Measurements from ENCODE around the gene ITGA11. TPM values are rescaled to one million over a fixed set of nuclear protein-coding genes. Genes with fewer than 3 reads are reported as not detected.

The ITGA11 gene
- total RNA-seq, 1 donor from 2014 or later: 0.53 TPM

- TF ChIP-seq, protein P1, sequence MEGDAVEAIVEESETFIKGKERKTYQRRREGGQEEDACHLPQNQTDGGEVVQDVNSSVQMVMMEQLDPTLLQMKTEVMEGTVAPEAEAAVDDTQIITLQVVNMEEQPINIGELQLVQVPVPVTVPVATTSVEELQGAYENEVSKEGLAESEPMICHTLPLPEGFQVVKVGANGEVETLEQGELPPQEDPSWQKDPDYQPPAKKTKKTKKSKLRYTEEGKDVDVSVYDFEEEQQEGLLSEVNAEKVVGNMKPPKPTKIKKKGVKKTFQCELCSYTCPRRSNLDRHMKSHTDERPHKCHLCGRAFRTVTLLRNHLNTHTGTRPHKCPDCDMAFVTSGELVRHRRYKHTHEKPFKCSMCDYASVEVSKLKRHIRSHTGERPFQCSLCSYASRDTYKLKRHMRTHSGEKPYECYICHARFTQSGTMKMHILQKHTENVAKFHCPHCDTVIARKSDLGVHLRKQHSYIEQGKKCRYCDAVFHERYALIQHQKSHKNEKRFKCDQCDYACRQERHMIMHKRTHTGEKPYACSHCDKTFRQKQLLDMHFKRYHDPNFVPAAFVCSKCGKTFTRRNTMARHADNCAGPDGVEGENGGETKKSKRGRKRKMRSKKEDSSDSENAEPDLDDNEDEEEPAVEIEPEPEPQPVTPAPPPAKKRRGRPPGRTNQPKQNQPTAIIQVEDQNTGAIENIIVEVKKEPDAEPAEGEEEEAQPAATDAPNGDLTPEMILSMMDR (IDR thresholded peaks at IDR 0.05; ENCODE audit: insufficient read depth, low read length, severe bottlenecking): no peak
- no peak overlapping the region for H3K4me3 ChIP-seq (ENCODE audit: low read depth, low read length)
- H3K36me3 ChIP-seq (ENCODE audit: control insufficient read depth, insufficient read depth, low read length): no peaks in the 10 kb centered on the region
- DNase-seq (ENCODE audit: low read depth): no peak
- peaks cover 2% of the 10 kb centered on the region for H3K27me3 ChIP-seq (ENCODE audit: control insufficient read depth, insufficient read depth, low read length)
- FAIRE-seq: peak; percentile 70
These were observed 26.3 kb downstream of the ITGA11 start for GRCh38 chr15:68405378-68406250.

DNA sequence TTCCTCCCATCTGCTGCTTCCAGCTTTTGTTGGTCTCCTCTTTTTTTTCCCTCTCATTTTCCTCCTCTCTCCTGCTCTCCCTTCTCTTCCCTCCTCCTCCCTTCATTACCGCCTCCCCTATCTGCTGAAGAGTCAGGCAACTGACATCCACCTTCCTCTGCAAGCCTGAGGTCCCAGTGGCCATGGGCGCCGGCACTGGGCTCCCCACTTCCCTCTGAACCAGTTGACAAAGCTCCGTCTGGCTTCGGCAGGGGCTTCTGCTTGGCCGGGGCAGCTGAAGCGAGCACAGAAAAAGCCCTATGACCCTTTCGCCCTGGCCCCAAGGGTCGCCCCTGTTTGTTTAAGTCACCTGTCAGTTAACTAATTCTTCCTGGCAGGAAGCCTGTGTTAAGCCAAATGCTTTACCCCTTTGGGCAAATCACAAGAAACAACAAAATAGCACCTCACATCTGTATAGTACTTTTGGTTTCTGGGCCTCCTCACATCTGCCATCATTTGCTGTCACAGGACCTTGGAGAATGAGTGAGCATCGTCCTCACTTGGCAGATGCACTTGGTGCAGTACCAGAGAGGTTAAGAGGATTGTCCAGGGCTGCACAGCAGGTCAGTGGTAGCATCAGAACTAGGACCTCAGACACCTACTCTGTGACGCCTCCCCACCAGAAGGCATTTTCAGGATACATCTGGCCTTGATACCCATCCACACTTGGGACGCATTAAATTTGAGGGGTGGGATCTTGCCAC lies 27.7 kb downstream of the ITGA11 start:
- no peak for FAIRE-seq
- Histone ChIP-seq H3K27me3 (ENCODE audit: control insufficient read depth, insufficient read depth, low read length) (peaks cover 2% of the 10 kb centered on the region), H3K36me3 (ENCODE audit: control insufficient read depth, insufficient read depth, low read length) (no peaks in the 10 kb centered on the region), H3K4me3 (ENCODE audit: low read depth, low read length) (no peak overlapping the region)
- DNase-seq (ENCODE audit: low read depth): no peak
- TF ChIP-seq, protein P1 (IDR thresholded peaks at IDR 0.05; ENCODE audit: insufficient read depth, low read length, severe bottlenecking): no peak

GRCh38 chr15:68403161-68403941 lies 28.6 kb downstream of the ITGA11 start:
- FAIRE-seq (no peak), DNase-seq (ENCODE audit: low read depth) (no peak)
- H3K27me3 ChIP-seq (ENCODE audit: control insufficient read depth, insufficient read depth, low read length): peaks cover 2% of the 10 kb centered on the region
- H3K4me3 ChIP-seq (ENCODE audit: low read depth, low read length): no peak overlapping the region
- TF ChIP-seq, protein P1 (IDR thresholded peaks at IDR 0.05; ENCODE audit: insufficient read depth, low read length, severe bottlenecking): no peak
- no peaks in the 10 kb centered on the region for H3K36me3 ChIP-seq (ENCODE audit: control insufficient read depth, insufficient read depth, low read length)

- H3K4me3 ChIP-seq (ENCODE audit: low read depth, low read length): no peak overlapping the region
- DNase-seq (ENCODE audit: low read depth) (no peak), FAIRE-seq (peak; percentile 52)
These were observed 29.4 kb downstream of the ITGA11 start for GRCh38 chr15:68402432-68403160.

More at GRCh38 chr15:68402432-68403160, 29.4 kb downstream of the ITGA11 start:
- peaks cover 2% of the 10 kb centered on the region for H3K27me3 ChIP-seq (ENCODE audit: control insufficient read depth, insufficient read depth, low read length)
- TF ChIP-seq, protein P1 (IDR thresholded peaks at IDR 0.05; ENCODE audit: insufficient read depth, low read length, severe bottlenecking): no peak
- no peaks in the 10 kb centered on the region for H3K36me3 ChIP-seq (ENCODE audit: control insufficient read depth, insufficient read depth, low read length)
